H9 (cell line): ENCODE measurements around the gene FICD. TPM values are rescaled to one million over a fixed set of nuclear protein-coding genes. Genes with fewer than 3 reads are reported as not detected.

Experiments
- DNase-seq: peaks from one replicate; pipeline ENCODE4 v3.0.0-alpha.2; 2017
- H2AFZ ChIP-seq: one replicate; pipeline ENCODE4 v1.6.1; 2013; ENCODE audit warnings: mild to moderate bottlenecking, low read length, control low read depth, moderate library complexity
- H2AK5ac ChIP-seq: 2 replicates; pipeline ENCODE4 v1.6.1; 2013; ENCODE audit warnings: low read length, control low read depth, mixed read lengths; ENCODE audit not compliant: insufficient read length
- H2BK120ac ChIP-seq: one replicate; pipeline ENCODE4 v1.6.1; 2013; ENCODE audit warnings: low read depth, mild to moderate bottlenecking, low read length, control low read depth, inconsistent platforms; ENCODE audit not compliant: poor library complexity, severe bottlenecking
- H2BK12ac ChIP-seq: 2 replicates; pipeline ENCODE4 v1.6.1; 2013; ENCODE audit warnings: low read length, control low read depth, mixed read lengths, low read depth; ENCODE audit not compliant: insufficient read length
- H2BK15ac ChIP-seq: 2 replicates; pipeline ENCODE4 v1.6.1; 2013; ENCODE audit warnings: low read depth, low read length, control low read depth
- H2BK20ac ChIP-seq: one replicate; pipeline ENCODE4 v1.6.1; 2013; ENCODE audit warnings: low read depth, mild to moderate bottlenecking, low read length, control low read depth, inconsistent platforms; ENCODE audit not compliant: poor library complexity, severe bottlenecking
- H2BK5ac ChIP-seq: 2 replicates; pipeline ENCODE4 v1.6.1; 2013; ENCODE audit warnings: low read length, control low read depth, mixed read lengths; ENCODE audit not compliant: insufficient read length
- H3K14ac ChIP-seq: 2 replicates; pipeline ENCODE4 v1.6.1; 2013; ENCODE audit warnings: low read length, control low read depth; ENCODE audit not compliant: insufficient read depth
- H3K18ac ChIP-seq: 2 replicates; pipeline ENCODE4 v1.6.1; 2013; ENCODE audit warnings: low read depth, mild to moderate bottlenecking, mixed read lengths, low read length, control low read depth; ENCODE audit not compliant: insufficient read length
- H3K23ac ChIP-seq: 2 replicates; pipeline ENCODE4 v1.6.1; 2013; ENCODE audit warnings: low read length, control low read depth, mixed read lengths, low read depth; ENCODE audit not compliant: insufficient read length
- H3K23me2 ChIP-seq: 2 replicates; pipeline ENCODE4 v1.6.1; 2013; ENCODE audit warnings: low read depth, mild to moderate bottlenecking, mixed read lengths, low read length, control low read depth; ENCODE audit not compliant: insufficient read length, poor library complexity, severe bottlenecking
- H3K27ac ChIP-seq: 2 replicates; pipeline ENCODE4 v1.5.1; 2013; ENCODE audit warnings: low read length, control low read depth, mixed read lengths, low read depth; ENCODE audit not compliant: insufficient read length
- H3K27me3 ChIP-seq: 2 replicates; pipeline ENCODE4 v1.6.1; 2013; ENCODE audit warnings: low read length, control low read depth, inconsistent platforms; ENCODE audit not compliant: insufficient read depth
- H3K4ac ChIP-seq: 2 replicates; pipeline ENCODE4 v1.6.1; 2013; ENCODE audit warnings: low read depth, mild to moderate bottlenecking, control low read depth, inconsistent platforms, low read length, moderate library complexity
- H3K4me1 ChIP-seq: 2 replicates; pipeline ENCODE4 v1.6.1; 2013; ENCODE audit warnings: low read length, control low read depth, inconsistent platforms; ENCODE audit not compliant: insufficient read depth
- H3K4me2 ChIP-seq: 2 replicates; pipeline ENCODE4 v1.6.1; 2013; ENCODE audit warnings: low read length, control low read depth, mixed read lengths; ENCODE audit not compliant: insufficient read length, insufficient read depth
- H3K56ac ChIP-seq: 2 replicates; pipeline ENCODE4 v1.6.1; 2013; ENCODE audit warnings: low read depth, mild to moderate bottlenecking, mixed read lengths, low read length, control low read depth; ENCODE audit not compliant: insufficient read length
- H3K79me1 ChIP-seq: 2 replicates; pipeline ENCODE4 v1.6.1; 2013; ENCODE audit warnings: low read depth, mild to moderate bottlenecking, moderate library complexity, low read length, control low read depth, inconsistent platforms; ENCODE audit not compliant: insufficient read depth, poor library complexity, severe bottlenecking
- H3K79me2 ChIP-seq: 2 replicates; pipeline ENCODE4 v1.6.1; 2013; ENCODE audit warnings: low read length, control low read depth, inconsistent platforms; ENCODE audit not compliant: insufficient read depth
- H3K9ac ChIP-seq: 2 replicates; pipeline ENCODE4 v1.6.1; 2013; ENCODE audit warnings: low read length, control low read depth, mixed read lengths; ENCODE audit not compliant: insufficient read length; ENCODE audit errors: extremely low read depth
- H3K9me3 ChIP-seq: one replicate; pipeline ENCODE4 v1.6.1; 2013; ENCODE audit warnings: low read depth, low read length, inconsistent platforms; ENCODE audit not compliant: control insufficient read depth
- H3T11ph ChIP-seq: one replicate; pipeline ENCODE4 v1.6.1; 2013; ENCODE audit warnings: mild to moderate bottlenecking, low read length, control low read depth, inconsistent platforms
- H4K20me1 ChIP-seq: one replicate; pipeline ENCODE4 v1.6.1; 2013; ENCODE audit not compliant: control insufficient read depth, insufficient read length, insufficient read depth
- H4K5ac ChIP-seq: 2 replicates; pipeline ENCODE4 v1.6.1; 2013; ENCODE audit warnings: low read depth, mild to moderate bottlenecking, mixed read lengths, low read length, control low read depth; ENCODE audit not compliant: insufficient read length
- H4K8ac ChIP-seq: replicated peaks from 2 replicates; pipeline ENCODE4 v1.6.1; 2013; ENCODE audit warnings: low read length, control low read depth, mixed read lengths, low read depth; ENCODE audit not compliant: insufficient read length
- H4K91ac ChIP-seq: 2 replicates; pipeline ENCODE4 v1.6.1; 2013; ENCODE audit warnings: low read depth, mild to moderate bottlenecking, moderate library complexity, mixed read lengths, low read length, control low read depth; ENCODE audit not compliant: insufficient read length
- H3K27ac Mint-ChIP-seq, 3 experiments: 2 replicates in 2 of 3; 3 replicates in 1 of 3; pipeline ENCODE4 v1.8.0; 2020 to 2021; ENCODE audit warnings: mixed read lengths in 3 of 3, mild to moderate bottlenecking in 1 of 3, moderate library complexity in 1 of 3
- H3K27me3 Mint-ChIP-seq: 2 replicates; pipeline ENCODE4 v1.8.0; 2021; ENCODE audit warnings: low read depth, mild to moderate bottlenecking, moderate library complexity, mixed read lengths
- H3K36me3 Mint-ChIP-seq, 3 experiments: 2 replicates in 2 of 3; 3 replicates in 1 of 3; pipeline ENCODE4 v1.8.0; 2020 to 2021; ENCODE audit warnings: low read depth in 3 of 3, mixed read lengths in 3 of 3; ENCODE audit not compliant: insufficient read depth in 1 of 3
- H3K4me1 Mint-ChIP-seq, 2 experiments: 2 replicates each; pipeline ENCODE4 v1.8.0; 2020; ENCODE audit warnings: mixed read lengths in 2 of 2
- H3K4me3 Mint-ChIP-seq, 2 experiments: 2 replicates in 1 of 2; 3 replicates in 1 of 2; pipeline ENCODE4 v1.8.0; 2020 to 2021; ENCODE audit warnings: mild to moderate bottlenecking in 2 of 2, mixed read lengths in 2 of 2, moderate library complexity in 1 of 2
- H3K9me3 Mint-ChIP-seq, 2 experiments: 2 replicates in 1 of 2; 3 replicates in 1 of 2; pipeline ENCODE4 v1.8.0; 2020; ENCODE audit warnings: mild to moderate bottlenecking in 2 of 2, mixed read lengths in 2 of 2, moderate library complexity in 1 of 2
- CTCF ChIP-seq: fragments of 200-600 bp; sonication (generic); conservative IDR thresholded peaks from 3 replicates; pipeline ENCODE4 v1.8.0; 2021; ENCODE audit warnings: antibody characterized with exemption, mild to moderate bottlenecking
- WGBS: extraction: QIAGEN DNeasy Blood & Tissue Kit; methylation state at CpG from one replicate; pipeline ENCODE4 v1.1.7; 2013; ENCODE audit warnings: missing lambda C conversion rate, low lambda C conversion rate, mixed read lengths; ENCODE audit not compliant: insufficient read length; ENCODE audit errors: extremely low coverage; 5-methylcytosine and 5-hydroxymethylcytosine counted together
- total RNA-seq: library from RNA; stranded (reverse); gene quantifications from 2 replicates; pipeline ENCODE4 v1.2.1, GENCODE V29; 2021

FICD gene
- total RNA-seq, 1 experiment from 2014 or later, result 5.1 TPM

- Histone ChIP-seq H2AFZ (no peak overlapping the region), H2BK5ac (no peak overlapping the region), H3K9ac (no peak overlapping the region), H3K56ac (no peak overlapping the region), H3K23ac (no peak overlapping the region), H3K4me1 (no peaks in the 10 kb centered on the region), H2BK20ac (no peak overlapping the region), H3K14ac (no peak overlapping the region), H3K4me2 (no peak overlapping the region), H3K27me3 (no peaks in the 10 kb centered on the region), H2BK12ac (no peak overlapping the region), H2BK120ac (no peak overlapping the region), H3K79me2 (no peaks in the 10 kb centered on the region), H3K79me1 (no peaks in the 10 kb centered on the region), H3K23me2 (no peaks in the 10 kb centered on the region), H4K91ac (no peak overlapping the region), H3K27ac (no peak overlapping the region), H2AK5ac (no peak overlapping the region), H3K9me3 (no peaks in the 10 kb centered on the region), H4K5ac (no peak overlapping the region), H4K20me1 (no peaks in the 10 kb centered on the region), H4K8ac (no peak overlapping the region), H3T11ph (no peak overlapping the region), H2BK15ac (no peak overlapping the region), H3K4ac (no peak overlapping the region), H3K18ac (no peak overlapping the region)
- no peak for DNase-seq
- Mint-ChIP-seq H3K27ac (peak overlapping the region in 1 of 3 experiments; percentile 76; a peak in 3 of 7 replicates), H3K9me3 (no peaks in the 10 kb centered on the region), H3K4me3 (no peak overlapping the region), H3K36me3 (peaks cover 50 to 97% (median 94%) of the 10 kb centered on the region in 3 experiments), H3K4me1 (no peaks in the 10 kb centered on the region), H3K27me3 (no peaks in the 10 kb centered on the region)
- TF ChIP-seq CTCF, result no peak
- no CpG with 5 or more reads among the region's 6 CpGs for WGBS
Measured at GRCh38 chr12:108527166-108527496, 12.1 kb downstream of the FICD start.
